Neural crest cell (in vitro differentiated cells): ENCODE measurements around the gene IFT122. TPM values are rescaled to one million over a fixed set of nuclear protein-coding genes. Genes with fewer than 3 reads are reported as not detected.

ENCODE experiments used
- DNase-seq: peaks from one replicate; pipeline ENCODE4 v3.0.0; 2021; ENCODE audit warnings: low read depth, mixed read lengths, low spot score
- H3K27ac Mint-ChIP-seq: one replicate; pipeline ENCODE4 v1.8.0; 2021; ENCODE audit warnings: mild to moderate bottlenecking, mixed read lengths; ENCODE audit not compliant: unreplicated experiment
- H3K27me3 Mint-ChIP-seq: 2 replicates; pipeline ENCODE4 v1.8.0; 2021; ENCODE audit warnings: low read depth, mild to moderate bottlenecking, mixed read lengths
- H3K36me3 Mint-ChIP-seq: 2 replicates; pipeline ENCODE4 v1.8.0; 2021; ENCODE audit warnings: low read depth, mild to moderate bottlenecking, mixed read lengths
- H3K4me1 Mint-ChIP-seq: 2 replicates; pipeline ENCODE4 v1.8.0; 2021; ENCODE audit warnings: mixed read lengths
- H3K4me3 Mint-ChIP-seq: one replicate; pipeline ENCODE4 v1.8.0; 2021; ENCODE audit warnings: mild to moderate bottlenecking, mixed read lengths
- H3K9me3 Mint-ChIP-seq: 2 replicates; pipeline ENCODE4 v1.8.0; 2021; ENCODE audit warnings: mixed read lengths
- total RNA-seq: library from RNA; stranded (reverse); gene quantifications from 2 replicates; pipeline ENCODE4 v1.2.1, GENCODE V29; 2021
- TF ChIP-seq, protein P1 (sequence below): fragments of 200-600 bp; sonication (generic); conservative IDR thresholded peaks from 2 replicates; pipeline ENCODE4 v1.5.0; 2021; ENCODE audit warnings: antibody characterized with exemption, mild to moderate bottlenecking

IFT122 gene
- total RNA-seq, 1 donor from 2014 or later, result 44.9 TPM

DNA sequence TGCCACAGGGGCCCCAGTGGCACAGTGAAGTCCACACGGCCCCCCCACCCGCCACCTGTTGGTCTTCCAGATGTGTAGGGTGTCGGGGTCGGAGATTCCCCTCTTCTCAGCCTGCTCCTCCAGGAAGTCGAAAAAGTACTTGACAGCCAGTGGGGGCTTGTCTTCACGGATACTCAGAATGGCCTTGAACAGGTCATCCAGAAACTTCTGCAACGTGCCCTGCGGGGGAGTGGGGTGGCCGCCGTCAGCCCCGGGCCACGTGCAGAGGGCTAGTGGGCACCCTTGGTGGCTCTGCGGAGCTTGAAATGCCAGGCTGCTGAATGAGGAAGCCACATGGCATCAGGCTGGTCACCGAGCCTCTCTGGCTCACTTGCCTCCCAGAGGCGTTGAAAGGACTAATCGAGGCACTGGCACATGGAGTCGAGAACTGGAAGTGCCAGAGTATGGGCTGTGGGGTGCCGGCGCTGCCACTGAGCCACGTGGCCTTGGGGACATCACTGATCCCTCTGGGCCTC, 119.6 kb downstream of the IFT122 start:
- DNase-seq, result no peak
- H3K27ac Mint-ChIP-seq, result no peak overlapping the region
- H3K4me1 Mint-ChIP-seq, result peaks cover 27% of the 10 kb centered on the region
- TF ChIP-seq, protein P1, sequence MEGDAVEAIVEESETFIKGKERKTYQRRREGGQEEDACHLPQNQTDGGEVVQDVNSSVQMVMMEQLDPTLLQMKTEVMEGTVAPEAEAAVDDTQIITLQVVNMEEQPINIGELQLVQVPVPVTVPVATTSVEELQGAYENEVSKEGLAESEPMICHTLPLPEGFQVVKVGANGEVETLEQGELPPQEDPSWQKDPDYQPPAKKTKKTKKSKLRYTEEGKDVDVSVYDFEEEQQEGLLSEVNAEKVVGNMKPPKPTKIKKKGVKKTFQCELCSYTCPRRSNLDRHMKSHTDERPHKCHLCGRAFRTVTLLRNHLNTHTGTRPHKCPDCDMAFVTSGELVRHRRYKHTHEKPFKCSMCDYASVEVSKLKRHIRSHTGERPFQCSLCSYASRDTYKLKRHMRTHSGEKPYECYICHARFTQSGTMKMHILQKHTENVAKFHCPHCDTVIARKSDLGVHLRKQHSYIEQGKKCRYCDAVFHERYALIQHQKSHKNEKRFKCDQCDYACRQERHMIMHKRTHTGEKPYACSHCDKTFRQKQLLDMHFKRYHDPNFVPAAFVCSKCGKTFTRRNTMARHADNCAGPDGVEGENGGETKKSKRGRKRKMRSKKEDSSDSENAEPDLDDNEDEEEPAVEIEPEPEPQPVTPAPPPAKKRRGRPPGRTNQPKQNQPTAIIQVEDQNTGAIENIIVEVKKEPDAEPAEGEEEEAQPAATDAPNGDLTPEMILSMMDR, result no peak
- no peak overlapping the region for H3K4me3 Mint-ChIP-seq
- H3K36me3 Mint-ChIP-seq, result no peaks in the 10 kb centered on the region
- no peaks in the 10 kb centered on the region for H3K27me3 Mint-ChIP-seq
- no peaks in the 10 kb centered on the region for H3K9me3 Mint-ChIP-seq

DNA sequence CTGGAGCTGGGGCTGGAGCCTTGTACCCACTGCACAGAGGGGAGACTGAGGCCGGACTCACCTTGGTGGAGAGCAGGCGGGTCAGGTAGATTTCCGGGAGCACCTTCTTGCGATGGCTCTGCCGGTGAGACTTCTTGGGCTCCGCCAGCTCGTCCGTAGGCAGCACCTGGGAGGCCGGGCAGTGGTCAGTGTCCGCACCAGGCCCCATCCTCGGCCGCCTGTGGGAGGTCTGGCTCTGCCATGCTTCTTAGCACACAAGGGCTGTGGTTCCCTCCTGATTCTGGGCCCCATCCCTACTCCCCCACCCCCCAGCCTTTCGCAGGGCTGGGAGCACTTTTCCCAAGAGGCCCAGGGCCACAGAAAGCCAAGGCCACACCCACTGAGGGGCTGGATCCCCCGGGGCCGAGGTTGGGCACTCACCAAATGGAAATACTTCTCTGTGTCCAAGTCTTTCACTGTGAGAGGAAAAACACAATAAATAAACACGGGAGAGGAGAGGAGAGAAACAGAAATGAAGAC, 120.3 kb downstream of the IFT122 start:
- peak overlapping the region; percentile 27 for H3K27ac Mint-ChIP-seq

GRCh38 chr3:129560911-129561594, 121.0 kb downstream of the IFT122 start:
- DNase-seq, result no peak
- Mint-ChIP-seq H3K27me3 (no peaks in the 10 kb centered on the region), H3K4me3 (no peak overlapping the region), H3K4me1 (peaks cover 27% of the 10 kb centered on the region), H3K36me3 (no peaks in the 10 kb centered on the region), H3K27ac (peak overlapping the region; percentile 27), H3K9me3 (no peaks in the 10 kb centered on the region)
- TF ChIP-seq, protein P1, result no peak

More for the DNA sequence above, 120.3 kb downstream of the IFT122 start:
- DNase-seq, result no peak
- Mint-ChIP-seq H3K4me1 (peaks cover 27% of the 10 kb centered on the region), H3K4me3 (peak overlapping the region; percentile 0), H3K36me3 (no peaks in the 10 kb centered on the region), H3K27me3 (no peaks in the 10 kb centered on the region), H3K9me3 (no peaks in the 10 kb centered on the region)
- TF ChIP-seq, protein P1, result no peak

DNA sequence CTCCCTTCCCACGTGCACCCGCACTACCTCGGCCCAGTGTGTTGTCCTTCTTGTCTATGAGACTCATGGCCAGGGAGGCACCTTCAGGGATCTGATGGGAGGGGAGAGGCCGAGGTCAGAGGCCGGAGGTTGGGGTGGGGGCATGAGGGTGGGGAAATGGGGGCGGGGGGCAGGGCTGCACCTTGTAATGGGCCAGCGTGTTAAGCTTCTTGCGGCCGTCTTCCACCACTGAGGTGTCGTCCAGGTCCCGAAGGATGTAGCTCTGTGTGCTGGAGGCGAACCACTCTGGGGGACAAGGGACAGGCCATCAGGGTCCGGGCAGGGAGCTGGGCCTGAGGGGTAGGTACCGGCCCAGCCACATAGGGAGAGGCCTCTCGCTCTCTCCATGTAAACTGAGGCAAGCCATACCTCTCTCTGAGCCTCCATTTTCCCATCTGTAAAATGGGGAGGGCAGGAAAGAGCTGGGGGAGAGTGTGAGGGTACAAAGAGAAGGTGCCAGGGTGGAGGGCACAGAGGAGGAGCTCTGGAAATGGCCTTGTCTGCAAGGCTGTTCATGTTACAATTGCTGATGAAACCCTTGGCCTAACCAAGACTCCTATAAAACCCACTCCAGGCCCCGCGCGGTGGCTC, 121.7 kb downstream of the IFT122 start:
- TF ChIP-seq, protein P1, result no peak
- DNase-seq, result no peak

GRCh38 chr3:129562803-129563202, 122.8 kb downstream of the IFT122 start:
- TF ChIP-seq, protein P1, result no peak
- no peak overlapping the region for H3K27ac Mint-ChIP-seq
- peaks cover 16% of the 10 kb centered on the region for H3K4me1 Mint-ChIP-seq
- no peak overlapping the region for H3K4me3 Mint-ChIP-seq
- DNase-seq, result no peak
- no peaks in the 10 kb centered on the region for H3K9me3 Mint-ChIP-seq
- H3K27me3 Mint-ChIP-seq, result no peaks in the 10 kb centered on the region
- no peaks in the 10 kb centered on the region for H3K36me3 Mint-ChIP-seq

More for the DNA sequence above, 121.7 kb downstream of the IFT122 start:
- Mint-ChIP-seq H3K4me3 (no peak overlapping the region), H3K27me3 (no peaks in the 10 kb centered on the region), H3K36me3 (no peaks in the 10 kb centered on the region), H3K9me3 (no peaks in the 10 kb centered on the region), H3K27ac (peak overlapping the region; percentile 50), H3K4me1 (peaks cover 26% of the 10 kb centered on the region)
